Mucosa of stomach (tissue), 1 donor: ENCODE measurements around the gene UBE2S.

Experiments
- H3K27me3 ChIP-seq: one replicate; pipeline ENCODE4 v1.7.0; 2013; ENCODE audit warnings: mild to moderate bottlenecking, low read length; ENCODE audit not compliant: control insufficient read depth, insufficient read depth
- H3K36me3 ChIP-seq: one replicate; pipeline ENCODE4 v1.7.0; 2013; ENCODE audit warnings: low read length; ENCODE audit not compliant: control insufficient read depth, insufficient read depth
- H3K4me1 ChIP-seq: one replicate; pipeline ENCODE4 v1.7.0; 2013; ENCODE audit warnings: mild to moderate bottlenecking, low read length; ENCODE audit not compliant: control insufficient read depth, insufficient read depth
- H3K4me3 ChIP-seq: one replicate; pipeline ENCODE4 v1.7.0; 2013; ENCODE audit warnings: low read length
- H3K9ac ChIP-seq: one replicate; pipeline ENCODE4 v1.7.0; 2013; ENCODE audit warnings: mild to moderate bottlenecking, low read length, moderate library complexity
- H3K9me3 ChIP-seq: one replicate; pipeline ENCODE4 v1.7.0; 2013; ENCODE audit warnings: mild to moderate bottlenecking, low read length, moderate library complexity; ENCODE audit not compliant: control insufficient read depth
- donor health status: Pancreatic carcinoma.

UBE2S gene

DNA sequence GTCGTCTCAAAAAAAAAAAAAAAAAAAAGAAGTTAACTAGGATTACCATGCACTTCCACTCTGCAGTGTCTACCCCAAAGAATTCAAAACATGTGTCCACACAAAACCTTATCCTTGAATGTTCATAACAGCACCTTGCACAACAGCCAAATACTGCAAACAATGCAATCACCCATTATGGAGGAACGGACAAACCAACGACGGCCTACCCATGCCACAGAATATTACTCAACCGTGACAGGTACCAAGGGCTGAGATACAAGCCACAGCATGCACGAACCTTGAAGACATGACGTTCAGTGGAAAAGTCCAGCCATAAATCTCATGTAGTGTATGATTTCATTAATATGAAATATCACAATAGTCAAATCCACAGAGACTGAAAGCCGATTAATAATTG is 38.5 kb upstream of the UBE2S start:
- H3K4me3 ChIP-seq = no peak overlapping the region
- no peaks in the 10 kb centered on the region for H3K9me3 ChIP-seq
- peaks cover 10% of the 10 kb centered on the region for H3K4me1 ChIP-seq

DNA sequence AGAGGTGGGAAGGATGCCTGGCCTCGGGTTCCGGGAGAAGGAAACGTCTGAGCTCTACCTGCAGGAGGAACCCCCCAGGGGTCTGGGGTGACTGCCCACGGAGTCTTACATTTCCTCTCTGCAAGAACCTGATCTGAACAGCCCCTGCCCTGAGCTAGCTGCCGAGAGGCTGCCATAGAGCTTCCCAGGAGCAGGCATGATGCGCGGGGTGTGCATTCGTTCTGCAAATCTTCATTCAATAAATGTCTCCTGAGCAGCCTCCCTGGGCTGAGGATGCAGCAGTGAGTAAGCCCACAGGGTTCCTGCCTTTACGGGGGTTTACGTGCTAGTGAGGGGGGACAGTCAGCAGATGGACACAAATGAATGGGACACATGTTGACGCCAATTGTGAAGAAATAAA is 37.1 kb upstream of the UBE2S start:
- Histone ChIP-seq H3K9ac (no peak overlapping the region), H3K27me3 (peaks cover 67% of the 10 kb centered on the region), H3K4me1 (peaks cover 12% of the 10 kb centered on the region), H3K4me3 (no peak overlapping the region), H3K36me3 (no peaks in the 10 kb centered on the region), H3K9me3 (no peaks in the 10 kb centered on the region)

More for the DNA sequence above, 38.5 kb upstream of the UBE2S start:
- Histone ChIP-seq H3K36me3 (no peaks in the 10 kb centered on the region), H3K27me3 (peaks cover 67% of the 10 kb centered on the region), H3K9ac (no peak overlapping the region)

- H3K4me1 ChIP-seq = peaks cover 12% of the 10 kb centered on the region
- peaks cover 69% of the 10 kb centered on the region for H3K27me3 ChIP-seq
- no peaks in the 10 kb centered on the region for H3K36me3 ChIP-seq
- H3K4me3 ChIP-seq = no peak overlapping the region
- H3K9ac ChIP-seq = no peak overlapping the region
- no peaks in the 10 kb centered on the region for H3K9me3 ChIP-seq
Observed at GRCh38 chr19:55443824-55444480, 36.4 kb upstream of the UBE2S start.

GRCh38 chr19:55443045-55443823 is 35.6 kb upstream of the UBE2S start, which contains the start of gene SHISA7:
Gene SHISA7 (minus strand): TSS chr19:55443300. CDS start chr19:55442863, 437 bp downstream.
- Histone ChIP-seq H3K9me3 (no peaks in the 10 kb centered on the region), H3K4me3 (no peak within 1 kb of the TSS), H3K9ac (no peak within 1 kb of the TSS), H3K36me3 (no peaks in the 10 kb centered on the region), H3K4me1 (peaks cover 12% of the 10 kb centered on the region), H3K27me3 (peaks cover 70% of the 10 kb centered on the region)

DNA sequence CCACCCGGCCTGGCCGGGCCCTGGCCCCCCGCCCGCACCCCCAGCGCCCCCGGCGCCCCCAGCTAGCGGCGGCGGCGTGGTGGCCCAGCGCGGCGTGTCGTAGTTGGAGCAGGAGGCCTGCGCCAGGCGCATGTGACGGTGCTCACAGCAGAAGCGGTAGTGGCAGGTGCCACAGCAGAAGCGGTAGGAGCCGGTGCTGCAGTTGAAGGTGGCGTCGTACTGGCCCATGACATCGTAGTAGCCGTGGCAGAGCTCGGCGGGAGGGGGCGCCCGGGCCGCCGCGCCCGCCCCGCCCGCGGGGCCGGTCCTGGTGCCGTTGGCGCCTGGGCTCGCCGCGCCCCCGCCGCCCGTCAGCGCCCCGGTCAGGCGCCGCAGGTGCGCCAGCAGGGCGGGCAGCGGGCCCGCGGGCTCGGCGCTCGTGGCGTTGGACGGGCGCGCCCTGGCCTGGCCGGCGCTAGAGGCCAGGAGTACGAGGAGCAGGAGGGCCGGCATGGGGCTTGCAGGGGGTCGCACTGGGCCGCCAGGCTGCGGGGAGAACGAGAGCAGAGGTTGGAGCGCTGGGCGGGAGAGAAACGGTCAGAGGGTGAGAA is 34.9 kb upstream of the UBE2S start:
- H3K4me3 ChIP-seq = no peak overlapping the region
- H3K9ac ChIP-seq = no peak overlapping the region
- H3K27me3 ChIP-seq = peaks cover 70% of the 10 kb centered on the region
- peaks cover 12% of the 10 kb centered on the region for H3K4me1 ChIP-seq
- no peaks in the 10 kb centered on the region for H3K9me3 ChIP-seq
- no peaks in the 10 kb centered on the region for H3K36me3 ChIP-seq

- no peak overlapping the region for H3K4me3 ChIP-seq
Observed at GRCh38 chr19:55441692-55442321, 34.2 kb upstream of the UBE2S start.

DNA sequence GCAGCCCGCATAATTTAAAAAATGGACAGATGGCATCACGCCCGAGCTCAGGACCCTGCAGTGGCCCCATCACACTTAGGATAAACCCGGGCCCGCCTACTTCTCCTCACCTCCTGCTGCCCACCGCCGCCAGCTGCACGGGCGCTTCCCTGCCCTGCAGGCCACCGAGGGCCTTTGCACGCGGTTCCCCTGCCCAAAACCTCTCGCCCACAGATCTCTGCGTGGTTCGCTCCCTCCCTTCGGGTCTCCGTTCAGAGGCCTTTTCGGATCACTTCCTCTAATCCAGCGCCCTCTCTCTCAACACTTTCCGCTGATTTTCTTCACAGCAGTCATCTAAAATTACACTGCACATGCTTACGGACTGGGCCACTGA is 33.7 kb upstream of the UBE2S start:
- no peak overlapping the region for H3K9ac ChIP-seq
- H3K36me3 ChIP-seq = no peaks in the 10 kb centered on the region
- H3K27me3 ChIP-seq = peaks cover 71% of the 10 kb centered on the region
- peaks cover 12% of the 10 kb centered on the region for H3K4me1 ChIP-seq
- no peak overlapping the region for H3K4me3 ChIP-seq
- no peaks in the 10 kb centered on the region for H3K9me3 ChIP-seq

More at GRCh38 chr19:55441692-55442321, 34.2 kb upstream of the UBE2S start:
- H3K9ac ChIP-seq = no peak overlapping the region
- no peaks in the 10 kb centered on the region for H3K36me3 ChIP-seq
- H3K4me1 ChIP-seq = peaks cover 12% of the 10 kb centered on the region
- H3K9me3 ChIP-seq = no peaks in the 10 kb centered on the region
- H3K27me3 ChIP-seq = peaks cover 71% of the 10 kb centered on the region

DNA sequence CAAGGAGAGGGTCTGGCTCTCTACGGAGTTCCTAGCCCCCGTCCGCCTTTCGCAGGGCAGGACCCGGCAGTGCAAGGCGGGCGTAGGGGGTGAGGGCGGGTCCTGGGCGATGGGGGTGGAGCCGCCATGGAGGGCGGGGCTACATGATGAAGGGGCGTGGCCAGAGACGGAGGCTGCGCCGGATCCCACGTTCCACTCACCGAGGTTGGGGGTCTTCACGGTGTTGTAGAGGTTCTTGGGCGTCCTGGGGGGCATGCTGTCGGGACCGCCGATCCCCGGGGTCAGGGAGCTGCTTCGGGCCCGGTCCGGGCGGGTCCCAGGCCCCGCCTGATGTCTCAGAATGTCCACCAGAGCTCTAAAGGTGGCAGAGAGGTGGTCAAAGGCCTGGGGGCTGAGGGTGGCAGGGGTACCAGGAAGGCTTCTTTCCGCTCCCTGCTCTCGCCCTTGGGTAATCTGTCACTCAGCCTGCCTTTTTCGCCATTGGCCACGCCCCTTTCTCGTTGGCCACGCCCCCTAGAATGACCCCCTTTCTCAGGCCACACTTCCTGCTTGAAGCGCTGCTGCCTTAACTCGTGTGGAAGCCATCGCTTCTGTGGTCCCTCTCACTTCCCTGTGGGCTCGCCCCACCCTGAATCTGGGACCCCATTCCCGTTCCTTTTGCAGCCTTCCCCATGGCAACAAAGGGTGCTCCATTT is 33.0 kb upstream of the UBE2S start:
- no peaks in the 10 kb centered on the region for H3K9me3 ChIP-seq
- H3K27me3 ChIP-seq = peaks cover 71% of the 10 kb centered on the region
- no peak overlapping the region for H3K4me3 ChIP-seq

DNA sequence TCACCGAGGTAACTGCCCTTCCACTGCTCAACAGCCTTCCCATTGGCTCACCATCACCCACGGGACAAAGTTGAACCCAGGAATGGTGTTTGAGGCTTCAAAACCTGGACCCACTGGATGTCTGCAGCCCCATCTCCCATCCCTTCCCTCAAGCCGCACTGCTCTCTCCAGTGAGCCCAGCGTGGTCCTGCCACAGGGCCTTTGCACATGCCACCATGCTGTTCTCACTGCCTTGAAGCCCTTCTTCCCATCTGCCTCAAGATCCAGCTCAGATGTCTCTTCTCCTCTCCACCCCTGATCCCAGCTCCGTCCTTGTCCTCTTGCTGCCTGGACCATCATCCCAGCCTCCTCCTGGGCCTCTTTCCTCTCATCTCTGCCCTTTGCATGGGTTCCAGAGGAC is 31.5 kb upstream of the UBE2S start:
- no peaks in the 10 kb centered on the region for H3K36me3 ChIP-seq
- H3K27me3 ChIP-seq = peaks cover 66% of the 10 kb centered on the region
- H3K9me3 ChIP-seq = no peaks in the 10 kb centered on the region

More for the DNA sequence above, 33.0 kb upstream of the UBE2S start:
- H3K9ac ChIP-seq = no peak overlapping the region
- peaks cover 12% of the 10 kb centered on the region for H3K4me1 ChIP-seq
- no peaks in the 10 kb centered on the region for H3K36me3 ChIP-seq

GRCh38 chr19:55437410-55437809 is 29.8 kb upstream of the UBE2S start:
- H3K9me3 ChIP-seq = no peaks in the 10 kb centered on the region
- no peak overlapping the region for H3K9ac ChIP-seq
- H3K4me1 ChIP-seq = peaks cover 12% of the 10 kb centered on the region
- H3K27me3 ChIP-seq = peaks cover 71% of the 10 kb centered on the region
- H3K4me3 ChIP-seq = no peak overlapping the region
- no peaks in the 10 kb centered on the region for H3K36me3 ChIP-seq

More for the DNA sequence above, 31.5 kb upstream of the UBE2S start:
- Histone ChIP-seq H3K4me3 (no peak overlapping the region), H3K9ac (no peak overlapping the region), H3K4me1 (peaks cover 12% of the 10 kb centered on the region)

GRCh38 chr19:55436847-55437246 is 29.3 kb upstream of the UBE2S start:
- H3K27me3 ChIP-seq = peaks cover 74% of the 10 kb centered on the region
- H3K36me3 ChIP-seq = no peaks in the 10 kb centered on the region
- H3K4me1 ChIP-seq = peaks cover 10% of the 10 kb centered on the region
- no peak overlapping the region for H3K4me3 ChIP-seq
- no peak overlapping the region for H3K9ac ChIP-seq
- no peaks in the 10 kb centered on the region for H3K9me3 ChIP-seq
